OCI-LY7 (cell line): ENCODE results near the gene RPP25L. TPM values are rescaled to one million over a fixed set of nuclear protein-coding genes. Genes with fewer than 3 reads are reported as not detected.
A peak's percentile ranks its signal among the peaks of the same experiment; 100 is the strongest.

Experiments used
- BruUV-seq: library from RNA; stranded (reverse); fragments of 400-500 nt; replicated peaks from 2 replicates; lab custom pipeline; 2021; lab: Mats Ljungman, UMichigan
- CTCF ChIA-PET: fragments of 300-600 bp; sonication (Branson Sonifier 250); formaldehyde crosslinking; loops from one replicate; lab custom pipeline; 2022; ENCODE audit warnings: antibody characterized with exemption; ENCODE audit not compliant: unreplicated experiment; lab: Charles Lee
- POLR2A ChIA-PET: fragments of 300-600 bp; sonication (Branson Sonifier 250); formaldehyde crosslinking; loops from one replicate; lab custom pipeline; 2022; ENCODE audit warnings: antibody characterized with exemption; lab: Charles Lee
- DNase-seq: peaks from one replicate; pipeline ENCODE4 v3.0.0-alpha.2; 2015; ENCODE audit warnings: low spot score
- H2AFZ ChIP-seq: fragments of 200-600 bp; sonication (generic), shearing (Covaris generic); 2 replicates; pipeline ENCODE4 v1.6.1; 2014; ENCODE audit warnings: mild to moderate bottlenecking, antibody characterized with exemption, low read length, moderate library complexity
- H3K27ac ChIP-seq: fragments of 200-600 bp; sonication (generic); 2 replicates; pipeline ENCODE4 v1.5.1; 2014; ENCODE audit warnings: mixed run types, low read depth, mild to moderate bottlenecking, moderate library complexity, low read length, inconsistent platforms; ENCODE audit not compliant: poor library complexity, severe bottlenecking
- H3K36me3 ChIP-seq: fragments of 200-600 bp; sonication (generic); 2 replicates; pipeline ENCODE4 v1.6.1; 2014; ENCODE audit warnings: mild to moderate bottlenecking, antibody characterized with exemption, low read length, moderate library complexity, mixed read lengths; ENCODE audit not compliant: insufficient read depth
- H3K4me1 ChIP-seq: fragments of 200-600 bp; sonication (generic); 2 replicates; pipeline ENCODE4 v1.5.1; 2014; ENCODE audit warnings: mild to moderate bottlenecking, low read length; ENCODE audit not compliant: insufficient read depth, poor library complexity, severe bottlenecking
- H3K4me2 ChIP-seq: fragments of 200-600 bp; sonication (generic); 2 replicates; pipeline ENCODE4 v1.6.1; 2014; ENCODE audit warnings: mild to moderate bottlenecking, low read length
- H3K4me3 ChIP-seq: fragments of 200-600 bp; sonication (generic); 2 replicates; pipeline ENCODE4 v1.5.1; 2014; ENCODE audit warnings: mild to moderate bottlenecking, low read depth, low read length; ENCODE audit not compliant: poor library complexity, severe bottlenecking
- H3K79me2 ChIP-seq: fragments of 200-600 bp; sonication (generic); 2 replicates; pipeline ENCODE4 v1.6.1; 2016; ENCODE audit warnings: low read depth, mild to moderate bottlenecking, low read length, moderate library complexity, mixed read lengths; ENCODE audit not compliant: insufficient read depth
- H3K9me2 ChIP-seq: fragments of 200-600 bp; sonication (generic); 2 replicates; pipeline ENCODE4 v1.6.1; 2016; ENCODE audit warnings: mild to moderate bottlenecking, low read length, mixed read lengths; ENCODE audit not compliant: insufficient read depth
- H3K9me3 ChIP-seq: fragments of 200-600 bp; sonication (generic); 2 replicates; pipeline ENCODE4 v1.6.1; 2014; ENCODE audit warnings: mild to moderate bottlenecking, mixed run types, low read length, mixed read lengths
- H4K20me1 ChIP-seq: fragments of 200-600 bp; sonication (generic); 2 replicates; pipeline ENCODE4 v1.6.1; 2014; ENCODE audit warnings: mild to moderate bottlenecking, antibody characterized with exemption, low read length, moderate library complexity, mixed read lengths; ENCODE audit not compliant: insufficient read depth
- EZH2phosphoT487 ChIP-seq: fragments of 200-600 bp; sonication (generic); IDR thresholded peaks from 2 replicates; pipeline ENCODE4 v1.6.1; 2018; ENCODE audit warnings: low read depth, borderline replicate concordance, mild to moderate bottlenecking, mixed run types, antibody characterized with exemption, low read length, moderate library complexity, mixed read lengths
- intact Hi-C: fragments of 100-400 bp; cut with micrococcal nuclease; formaldehyde crosslinking; loops from one replicate; pipeline ENCODE4 v1.10.0; 2022; ENCODE audit not compliant: unreplicated experiment
- total RNA-seq, 2 experiments: library from RNA; depleted of rRNA in 1 of 2; stranded (reverse); fragments of >200 nt in 1 of 2; shearing (Covaris generic) in 1 of 2; gene quantifications; 2 replicates each; pipeline ENCODE4 v1.2.3, GENCODE V29; 2014 to 2022
- TF ChIP-seq, protein P1 (sequence below): fragments of 200-600 bp; sonication (generic); conservative IDR thresholded peaks from 2 replicates; pipeline ENCODE4 v1.5.1; 2014; ENCODE audit warnings: mild to moderate bottlenecking, antibody characterized with exemption, low read length, moderate library complexity, mixed read lengths

RPP25L gene
- total RNA-seq, 2 experiments from 2014 or later, result 33.7 to 40.3 TPM

DNA sequence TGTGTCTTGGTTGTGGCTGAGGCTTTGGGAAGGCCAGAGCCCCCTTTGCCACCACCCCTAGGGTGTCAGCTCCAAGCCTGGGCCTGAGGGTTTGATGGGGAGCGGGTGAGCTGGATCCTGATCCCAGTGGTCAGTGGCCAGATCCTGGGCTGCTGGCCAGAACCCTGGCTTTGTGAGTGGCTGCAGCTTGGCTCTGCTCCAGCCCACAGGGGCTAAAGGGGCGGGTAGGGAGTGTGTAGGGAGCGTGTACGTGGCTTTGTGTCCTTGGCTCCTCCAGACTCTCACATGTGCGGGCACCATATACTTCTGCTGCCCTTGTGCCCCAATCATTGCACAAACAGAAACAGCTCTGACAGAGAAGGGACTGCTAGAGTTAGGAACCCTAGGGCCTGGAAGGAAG is 38.9 kb upstream of the RPP25L start:
- no peaks in the 10 kb centered on the region for H3K9me3 ChIP-seq
- H3K4me1 ChIP-seq, result peaks cover 19% of the 10 kb centered on the region
- intact Hi-C loops, result no loop called here
- TF ChIP-seq, protein P1, sequence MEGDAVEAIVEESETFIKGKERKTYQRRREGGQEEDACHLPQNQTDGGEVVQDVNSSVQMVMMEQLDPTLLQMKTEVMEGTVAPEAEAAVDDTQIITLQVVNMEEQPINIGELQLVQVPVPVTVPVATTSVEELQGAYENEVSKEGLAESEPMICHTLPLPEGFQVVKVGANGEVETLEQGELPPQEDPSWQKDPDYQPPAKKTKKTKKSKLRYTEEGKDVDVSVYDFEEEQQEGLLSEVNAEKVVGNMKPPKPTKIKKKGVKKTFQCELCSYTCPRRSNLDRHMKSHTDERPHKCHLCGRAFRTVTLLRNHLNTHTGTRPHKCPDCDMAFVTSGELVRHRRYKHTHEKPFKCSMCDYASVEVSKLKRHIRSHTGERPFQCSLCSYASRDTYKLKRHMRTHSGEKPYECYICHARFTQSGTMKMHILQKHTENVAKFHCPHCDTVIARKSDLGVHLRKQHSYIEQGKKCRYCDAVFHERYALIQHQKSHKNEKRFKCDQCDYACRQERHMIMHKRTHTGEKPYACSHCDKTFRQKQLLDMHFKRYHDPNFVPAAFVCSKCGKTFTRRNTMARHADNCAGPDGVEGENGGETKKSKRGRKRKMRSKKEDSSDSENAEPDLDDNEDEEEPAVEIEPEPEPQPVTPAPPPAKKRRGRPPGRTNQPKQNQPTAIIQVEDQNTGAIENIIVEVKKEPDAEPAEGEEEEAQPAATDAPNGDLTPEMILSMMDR, result no peak
- no peak for TF ChIP-seq EZH2phosphoT487
- DNase-seq, result no peak
- H4K20me1 ChIP-seq, result no peaks in the 10 kb centered on the region
- ChIA-PET CTCF (no interaction called here), POLR2A (interaction anchor here (0.7 to 1.1 kb wide), 2 partner anchors 13 to 200 kb away, joined by 3 read pairs; partner anchors contain the start of gene SIGMAR1)
- peaks cover 23% of the 10 kb centered on the region for H3K36me3 ChIP-seq
- no peaks in the 10 kb centered on the region for H3K9me2 ChIP-seq
- no peak overlapping the region for H3K27ac ChIP-seq
- H3K4me2 ChIP-seq, result no peak overlapping the region
- H3K79me2 ChIP-seq, result peaks cover 11% of the 10 kb centered on the region; the same call in 1 of the 2 replicates
- no peak overlapping the region for H3K4me3 ChIP-seq
- no TSS peak for BruUV-seq
- no peak overlapping the region for H2AFZ ChIP-seq

DNA sequence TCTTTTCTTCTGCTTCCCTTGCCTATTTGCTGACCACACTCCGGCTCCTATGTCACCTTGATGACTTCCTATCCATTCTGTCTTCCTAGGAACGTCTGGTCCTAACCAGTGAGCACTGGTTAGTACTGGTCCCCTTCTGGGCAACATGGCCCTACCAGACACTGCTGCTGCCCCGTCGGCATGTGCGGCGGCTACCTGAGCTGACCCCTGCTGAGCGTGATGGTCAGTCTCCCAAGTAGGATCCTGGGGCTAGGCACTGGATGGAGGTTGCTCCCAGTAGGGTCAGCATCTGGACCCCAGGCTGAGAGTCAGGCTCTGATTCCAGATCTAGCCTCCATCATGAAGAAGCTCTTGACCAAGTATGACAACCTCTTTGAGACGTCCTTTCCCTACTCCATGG is 36.8 kb upstream of the RPP25L start:
- no peak overlapping the region for H3K27ac ChIP-seq
- ChIA-PET POLR2A (interaction anchor here (5.2 kb wide), 1 partner anchor 12 kb away, joined by 66 read pairs; the partner anchor contains the start of gene SIGMAR1), CTCF (interaction anchor here (3.5 kb wide), 1 partner anchor 12 kb away, joined by 35 read pairs; the partner anchor contains the start of gene SIGMAR1)
- H3K4me2 ChIP-seq, result peak overlapping the region; percentile 84; the same call in 1 of the 2 replicates
- intact Hi-C loops, result no loop called here
- H3K79me2 ChIP-seq, result peaks cover 11% of the 10 kb centered on the region; the same call in 1 of the 2 replicates
- no peak overlapping the region for H2AFZ ChIP-seq
- peaks cover 26% of the 10 kb centered on the region for H3K4me1 ChIP-seq
- no peaks in the 10 kb centered on the region for H3K9me2 ChIP-seq
- no peaks in the 10 kb centered on the region for H4K20me1 ChIP-seq
- BruUV-seq, result no TSS peak
- no peak overlapping the region for H3K4me3 ChIP-seq
- no peaks in the 10 kb centered on the region for H3K9me3 ChIP-seq
- TF ChIP-seq EZH2phosphoT487, result no peak
- TF ChIP-seq, protein P1, result no peak
- H3K36me3 ChIP-seq, result peaks cover 23% of the 10 kb centered on the region
- no peak for DNase-seq

DNA sequence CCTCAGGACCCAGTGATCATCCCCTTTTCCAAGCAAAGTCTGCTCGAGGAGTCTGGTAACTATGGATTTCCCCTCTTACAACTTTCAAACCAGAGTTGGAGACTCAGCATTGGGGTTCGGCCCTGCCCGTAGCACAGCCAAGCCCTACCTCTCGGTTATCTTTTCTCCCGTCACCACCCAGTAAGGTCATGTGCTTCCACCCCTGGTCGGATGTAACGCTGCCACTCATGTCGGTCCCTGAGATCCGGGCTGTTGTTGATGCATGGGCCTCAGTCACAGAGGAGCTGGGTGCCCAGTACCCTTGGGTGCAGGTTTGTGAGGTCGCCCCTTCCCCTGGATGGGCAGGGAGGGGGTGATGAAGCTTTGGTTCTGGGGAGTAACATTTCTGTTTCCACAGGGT is 35.8 kb upstream of the RPP25L start:
- H3K4me1 ChIP-seq, result peaks cover 26% of the 10 kb centered on the region
- no peaks in the 10 kb centered on the region for H4K20me1 ChIP-seq
- peak overlapping the region; percentile 84 for H3K4me2 ChIP-seq
- H3K9me3 ChIP-seq, result no peaks in the 10 kb centered on the region
- intact Hi-C loops, result no loop called here
- H3K79me2 ChIP-seq, result peaks cover 11% of the 10 kb centered on the region; the same call in 1 of the 2 replicates
- TF ChIP-seq, protein P1, result no peak
- no peak for TF ChIP-seq EZH2phosphoT487
- no peaks in the 10 kb centered on the region for H3K9me2 ChIP-seq
- H3K27ac ChIP-seq, result no peak overlapping the region
- DNase-seq, result no peak
- CTCF ChIA-PET, result interaction anchor here (1.7 to 3.5 kb wide), 2 partner anchors 11 to 14 kb away, joined by 6 to 35 read pairs; partner anchors contain the start of gene SIGMAR1
- no peak overlapping the region for H2AFZ ChIP-seq
- no TSS peak for BruUV-seq
- POLR2A ChIA-PET, result interaction anchor here (0.6 to 5.2 kb wide), 3 partner anchors 11 to 675 kb away, joined by 3 to 66 read pairs (median 3); partner anchors contain the start of gene SIGMAR1
- H3K4me3 ChIP-seq, result peak overlapping the region; percentile 80
- H3K36me3 ChIP-seq, result peaks cover 23% of the 10 kb centered on the region
